Right ventricle myocardium inferior (tissue), 1 donor: Measurements from ENCODE around the gene DIRAS1. TPM values are rescaled to one million over a fixed set of nuclear protein-coding genes. Genes with fewer than 3 reads are reported as not detected.

ENCODE experiments used
- ATAC-seq: fragments of 200-7000 bp; cut with Tn5 transposase; one replicate; pipeline ENCODE4 v1.9.1; 2020; ENCODE audit warnings: mild to moderate bottlenecking, moderate library complexity
- DNase-seq: peaks from one replicate; pipeline ENCODE4 v3.0.0; 2021; ENCODE audit errors: missing footprints
- intact Hi-C: fragments of 100-400 bp; cut with DNase I; formaldehyde crosslinking; loops from one replicate; pipeline ENCODE4 v1.11.0; 2022
- total RNA-seq: library from RNA; stranded (reverse); fragmentation: NEBNext Ultra II Directional; extraction: Animal tissue kit (Norgen Biotek cat#: 25700); gene quantifications from one replicate; pipeline ENCODE4 v1.2.1, GENCODE V29; 2021
- donor health status: DM: no; HTN: yes; CAD: no; lungs with severe emphysema.

Gene DIRAS1
- total RNA-seq, 1 donor from 2014 or later: 200 TPM

DNA sequence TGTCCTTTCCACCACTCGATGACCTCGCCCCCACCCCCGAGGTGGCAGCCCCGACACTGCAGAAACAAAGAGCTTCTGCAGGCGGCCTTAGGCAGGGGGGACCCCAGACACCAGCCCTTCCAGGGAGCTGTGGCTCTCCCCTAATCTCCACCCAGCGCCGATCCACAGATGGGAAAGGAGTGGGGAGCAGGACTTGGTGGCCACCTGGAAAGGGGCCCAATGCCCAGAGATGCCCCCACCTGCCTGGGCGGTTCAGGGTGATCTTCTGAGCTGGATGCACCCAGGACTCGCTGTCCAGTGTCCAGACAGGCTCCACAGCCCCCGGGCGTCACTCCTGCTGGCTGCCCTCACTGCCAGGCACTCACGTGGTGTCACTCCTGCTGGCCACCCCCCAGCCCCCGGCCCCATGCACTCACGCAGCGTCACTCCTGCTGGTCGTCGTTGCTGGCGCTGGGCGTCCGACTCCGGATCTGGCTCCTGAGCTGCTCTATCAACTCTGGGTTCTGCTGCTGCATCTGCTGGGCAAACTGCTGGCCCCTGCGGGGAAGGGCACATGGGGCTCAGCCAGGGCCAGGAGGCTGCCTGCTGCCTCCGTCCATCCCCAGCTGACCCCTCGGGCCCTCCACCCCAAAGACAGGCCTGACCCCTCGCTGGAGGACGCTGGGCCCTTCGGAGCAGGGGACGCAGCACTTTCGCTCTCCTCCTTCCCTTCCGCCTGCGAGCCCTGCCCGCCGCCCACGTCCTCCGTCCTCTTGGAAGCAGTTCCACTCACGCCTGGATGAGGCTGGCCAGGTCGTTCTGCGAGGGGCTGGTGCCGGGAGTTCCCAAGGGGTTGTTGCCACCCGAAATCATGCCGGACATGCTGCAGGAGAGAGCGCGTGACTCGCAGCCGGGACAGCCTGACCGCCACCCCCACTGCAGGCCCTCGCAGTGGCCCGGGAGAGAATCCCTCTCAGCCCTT is 36.0 kb upstream of the DIRAS1 start:
- no peak for DNase-seq
- intact Hi-C loops: no loop called here
- ATAC-seq: no peak

- intact Hi-C loops: no loop called here
- ATAC-seq: no peak
- no peak for DNase-seq
These were observed 35.3 kb upstream of the DIRAS1 start for GRCh38 chr19:2756477-2756876.

DNA sequence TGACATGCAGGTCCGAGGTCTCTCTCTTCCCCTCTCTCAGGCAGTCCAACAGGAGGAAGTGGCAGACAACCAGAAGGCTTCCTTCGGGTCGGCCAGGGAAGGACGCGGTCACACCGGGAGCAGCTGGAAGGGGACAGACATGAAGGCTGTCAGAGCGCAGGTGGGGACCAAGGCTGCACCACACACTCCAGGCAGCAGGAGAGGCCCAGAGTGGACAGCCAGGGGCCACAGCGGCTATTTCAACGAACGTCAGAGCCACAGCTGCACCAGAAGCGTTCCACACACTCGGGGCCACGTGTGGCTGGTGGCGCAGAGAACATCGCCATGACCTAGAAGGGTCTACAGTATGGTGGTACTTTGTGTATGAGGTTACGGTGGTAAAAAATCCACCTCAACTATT is 34.6 kb upstream of the DIRAS1 start:
- DNase-seq (no peak), ATAC-seq (no peak)
- intact Hi-C loops: no loop called here

DNA sequence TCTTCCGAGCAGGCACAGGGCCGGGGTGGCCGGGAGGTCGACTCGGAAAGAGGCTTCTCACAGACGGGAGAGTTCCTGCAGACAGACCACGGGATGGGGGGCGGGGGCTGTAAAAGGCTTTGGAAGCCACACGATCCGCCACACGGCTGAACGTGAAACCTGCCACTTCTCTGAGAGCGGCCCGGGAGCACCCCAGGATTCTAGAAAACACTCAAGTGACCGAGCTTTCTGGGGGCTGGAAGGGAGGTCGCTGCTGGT is 34.2 kb upstream of the DIRAS1 start:
- ATAC-seq (no peak), DNase-seq (no peak)
- intact Hi-C loops: no loop called here

DNA sequence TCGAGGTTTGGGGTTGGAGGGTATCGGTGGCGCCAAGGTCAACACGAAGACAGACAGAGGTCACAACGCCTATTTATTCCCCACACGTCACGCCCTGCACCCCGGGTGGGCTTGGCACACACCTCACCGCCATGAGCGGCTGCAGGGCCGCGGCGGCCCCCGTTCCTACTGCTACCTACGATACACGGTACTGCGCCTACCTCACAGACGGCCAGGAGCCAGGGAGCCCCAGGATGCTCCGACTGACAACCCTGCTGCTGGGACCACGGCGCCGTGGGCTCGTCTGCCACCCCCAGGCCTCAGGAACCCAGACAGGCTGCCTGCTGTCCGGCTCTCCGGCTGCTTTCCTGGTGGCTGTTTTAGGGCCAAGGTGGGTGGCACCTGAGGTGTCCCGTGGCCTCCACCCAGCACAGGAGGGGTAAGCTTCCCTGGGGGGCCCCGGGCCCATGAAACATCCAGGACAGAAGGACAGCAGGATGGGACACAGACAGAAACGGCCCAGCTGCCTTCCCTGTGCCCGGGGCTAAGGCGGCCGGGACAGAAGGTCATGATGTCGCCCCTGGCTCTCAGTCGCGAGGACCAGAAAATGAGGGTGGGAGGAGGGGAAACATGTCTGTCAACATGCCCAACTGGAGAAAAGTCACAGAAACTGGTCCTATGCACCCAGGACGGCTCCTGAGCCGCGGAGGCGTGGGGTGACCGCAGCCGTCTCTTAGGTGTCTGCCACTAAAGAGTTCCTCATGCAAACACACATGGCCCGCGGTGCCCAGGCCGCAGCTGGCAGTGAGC is 33.7 kb upstream of the DIRAS1 start:
- ATAC-seq (no peak), DNase-seq (no peak)
- intact Hi-C loops: no loop called here

DNA sequence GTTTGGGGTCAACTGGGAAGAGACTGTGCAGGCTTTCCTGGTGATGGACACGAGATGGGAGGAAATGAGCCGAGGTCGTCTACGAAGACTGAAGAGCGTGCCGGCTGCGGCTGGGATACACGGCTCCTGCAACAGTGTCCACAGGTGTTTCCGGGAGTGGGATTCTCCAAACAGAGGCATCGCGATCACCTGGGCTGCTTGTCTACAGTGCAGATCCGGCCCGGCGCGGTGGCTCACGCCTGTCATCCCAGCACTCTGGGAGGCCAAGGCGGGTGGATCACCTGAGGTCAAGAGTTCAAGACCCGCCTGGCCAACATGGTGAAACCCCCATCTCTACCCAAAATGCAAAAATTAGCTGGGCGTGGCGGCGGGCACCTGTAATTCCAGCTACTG is 30.3 kb upstream of the DIRAS1 start:
- intact Hi-C loops: no loop called here
- ATAC-seq (no peak), DNase-seq (no peak)

DNA sequence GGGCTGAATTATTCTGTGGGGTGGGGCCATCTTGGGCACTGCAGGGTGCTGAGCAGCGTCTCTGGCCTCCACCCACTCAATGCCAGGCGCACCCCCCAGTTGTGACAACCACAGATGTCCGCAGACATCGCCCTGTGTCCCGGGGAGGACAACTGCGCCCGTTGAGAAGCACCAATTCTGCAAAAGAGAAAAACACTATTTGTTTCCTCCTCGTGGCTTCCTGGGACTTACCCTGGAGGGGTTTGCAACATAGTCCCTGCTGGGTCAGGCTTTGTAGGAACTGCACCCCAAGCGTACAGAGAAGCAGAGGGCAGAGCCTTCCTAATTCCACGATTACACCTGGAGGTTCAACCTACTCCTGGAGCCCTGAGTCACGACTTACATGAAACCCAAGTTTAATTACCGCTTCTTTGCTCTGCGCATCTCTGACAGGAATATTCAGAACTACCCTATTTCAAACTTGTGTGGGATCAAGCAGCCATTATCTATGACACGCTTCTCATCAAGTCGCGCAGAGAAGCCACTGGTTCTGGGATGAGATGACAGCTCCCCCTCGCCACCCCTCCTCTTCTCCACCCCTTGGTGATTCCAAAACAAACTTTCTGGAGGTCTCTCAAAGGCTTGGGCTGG is 29.8 kb upstream of the DIRAS1 start:
- intact Hi-C loops: no loop called here
- ATAC-seq (no peak), DNase-seq (no peak)

DNA sequence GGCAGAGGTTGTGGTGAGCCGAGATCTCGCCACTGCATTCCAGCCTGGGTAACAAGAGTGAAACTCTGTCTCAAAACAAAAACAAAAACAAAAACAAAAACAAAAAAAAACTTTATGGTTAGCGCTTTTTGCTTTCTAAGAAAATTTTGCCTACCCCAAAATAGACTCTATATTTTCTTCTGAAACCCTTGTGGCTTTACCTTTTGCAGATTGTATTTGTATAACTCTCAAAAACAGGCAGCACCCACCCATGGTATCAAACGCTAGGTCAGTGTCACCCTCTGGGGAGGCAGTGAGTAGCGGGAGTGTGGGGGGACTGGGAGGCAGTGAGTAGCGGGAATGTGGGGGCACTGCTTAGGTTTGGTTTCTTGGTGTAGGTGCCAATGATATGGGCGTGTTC is 26.2 kb upstream of the DIRAS1 start:
- intact Hi-C loops: loop anchor here (5.0 kb wide), 1 partner anchor 125 kb away; no protein-coding TSS in a partner anchor
- DNase-seq (no peak), ATAC-seq (no peak)

DNA sequence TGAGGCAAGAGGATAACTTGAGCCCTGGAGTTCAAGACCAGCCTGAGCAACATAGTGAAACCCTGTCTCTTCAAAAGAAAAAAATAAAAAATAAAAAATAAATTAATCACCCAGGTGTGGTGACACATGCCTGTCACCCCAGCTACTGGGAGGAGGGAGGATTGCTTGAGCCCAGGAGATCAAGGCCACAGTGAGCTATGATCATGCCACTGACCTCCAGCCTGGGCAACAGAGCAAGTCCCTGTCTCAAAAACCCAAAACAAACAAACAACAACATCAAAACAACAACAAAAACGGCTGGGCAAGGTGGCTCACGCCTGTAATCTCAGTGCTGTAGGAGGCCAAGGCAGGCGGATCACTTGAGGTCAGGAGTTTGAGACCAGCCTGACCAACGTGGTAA is 22.9 kb upstream of the DIRAS1 start:
- intact Hi-C loops: no loop called here
- DNase-seq (no peak), ATAC-seq (no peak)

DNA sequence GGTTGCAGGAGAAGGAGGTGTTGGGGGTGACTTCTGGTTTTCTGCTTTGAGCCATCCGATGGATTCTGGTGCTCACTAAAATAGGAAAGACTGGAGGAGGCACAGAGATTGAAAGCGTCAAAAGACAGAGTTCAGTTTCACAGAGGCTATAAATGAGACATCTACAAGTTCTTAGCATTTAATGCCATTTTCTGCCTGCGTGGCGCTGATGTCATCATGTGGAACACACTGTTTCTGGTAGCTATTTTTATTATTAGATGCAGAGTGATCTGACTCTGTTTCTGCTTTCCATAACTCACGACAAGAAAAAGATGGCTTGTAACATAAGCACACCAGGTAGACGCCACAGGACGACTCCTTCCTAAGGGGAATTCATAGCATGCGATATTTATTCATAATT is 21.9 kb upstream of the DIRAS1 start:
- intact Hi-C loops: no loop called here
- DNase-seq: no peak
- no peak for ATAC-seq

GRCh38 chr19:2740314-2740656 is 19.1 kb upstream of the DIRAS1 start:
- no peak for DNase-seq
- no peak for ATAC-seq
- intact Hi-C loops: loop anchor here (1.0 kb wide), 1 partner anchor 77 kb away; no protein-coding TSS in a partner anchor

GRCh38 chr19:2739602-2740313 is 18.6 kb upstream of the DIRAS1 start, which contains the start of gene SLC39A3:
TSS of gene SLC39A3 (minus strand) at chr19:2740017. CDS start at chr19:2737257, 2,760 bp downstream.
- intact Hi-C loops: loop anchor here (1.0 kb wide), 1 partner anchor 76 kb away; no protein-coding TSS in a partner anchor
- ATAC-seq (peak; percentile 100), DNase-seq (peak; percentile 96)

DNA sequence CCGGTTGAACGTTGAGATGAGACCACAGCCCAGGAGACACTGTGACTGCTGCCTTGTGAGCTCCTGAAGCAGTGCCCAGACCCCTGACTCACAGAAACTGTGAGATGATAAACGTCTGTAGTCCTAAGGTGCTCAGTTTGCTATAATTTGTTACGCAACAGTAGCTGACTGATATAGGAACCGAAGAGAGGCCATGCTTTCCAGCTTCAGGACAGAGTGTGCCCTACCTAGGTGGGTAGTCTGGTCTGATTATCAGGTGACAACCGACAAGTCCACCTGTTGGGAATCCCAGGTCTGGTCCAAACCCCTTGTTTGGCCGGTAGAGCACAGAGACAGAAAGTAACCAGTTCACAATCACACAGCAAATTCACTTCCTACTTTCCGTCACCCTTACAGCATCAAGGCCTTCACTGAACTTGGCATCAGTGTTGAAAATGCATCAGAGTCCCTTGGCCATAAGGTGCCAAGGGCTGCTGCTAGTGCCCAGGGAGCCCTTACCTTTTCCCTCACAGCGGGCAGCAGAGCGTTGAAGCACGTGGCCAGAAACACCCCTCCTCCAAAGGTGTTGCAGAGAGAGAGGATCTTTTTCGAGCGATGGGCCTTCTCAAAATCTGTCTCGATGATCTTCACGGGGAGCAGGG is 15.5 kb upstream of the DIRAS1 start:
- DNase-seq: no peak
- intact Hi-C loops: no loop called here
- no peak for ATAC-seq

DNA sequence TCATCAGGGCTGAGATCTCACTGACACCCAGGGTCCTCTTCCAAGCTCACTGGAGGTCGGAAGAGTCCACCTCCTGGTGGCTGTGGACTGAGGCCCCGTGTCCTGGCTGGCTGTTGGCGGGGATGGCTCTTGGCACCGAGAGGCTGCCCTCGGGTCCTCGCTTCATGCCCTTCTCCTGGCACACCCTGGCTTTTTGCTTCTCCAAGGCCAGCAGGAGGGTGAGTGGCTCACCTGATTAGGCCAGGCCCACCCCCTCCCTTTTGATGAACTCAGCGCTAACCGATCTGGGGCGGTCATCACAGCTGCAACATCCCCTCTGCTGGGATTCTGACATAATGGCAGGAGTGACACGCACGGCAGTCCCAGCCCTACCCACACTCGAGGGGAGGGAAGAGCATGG is 14.2 kb upstream of the DIRAS1 start:
- intact Hi-C loops: no loop called here
- ATAC-seq: no peak
- no peak for DNase-seq

GRCh38 chr19:2734589-2735288 is 13.6 kb upstream of the DIRAS1 start:
- DNase-seq: no peak
- intact Hi-C loops: no loop called here

GRCh38 chr19:2733930-2734588 is 12.9 kb upstream of the DIRAS1 start:
- ATAC-seq (no peak), DNase-seq (no peak)
- intact Hi-C loops: no loop called here

More at GRCh38 chr19:2734589-2735288, 13.6 kb upstream of the DIRAS1 start:
- ATAC-seq: no peak

DNA sequence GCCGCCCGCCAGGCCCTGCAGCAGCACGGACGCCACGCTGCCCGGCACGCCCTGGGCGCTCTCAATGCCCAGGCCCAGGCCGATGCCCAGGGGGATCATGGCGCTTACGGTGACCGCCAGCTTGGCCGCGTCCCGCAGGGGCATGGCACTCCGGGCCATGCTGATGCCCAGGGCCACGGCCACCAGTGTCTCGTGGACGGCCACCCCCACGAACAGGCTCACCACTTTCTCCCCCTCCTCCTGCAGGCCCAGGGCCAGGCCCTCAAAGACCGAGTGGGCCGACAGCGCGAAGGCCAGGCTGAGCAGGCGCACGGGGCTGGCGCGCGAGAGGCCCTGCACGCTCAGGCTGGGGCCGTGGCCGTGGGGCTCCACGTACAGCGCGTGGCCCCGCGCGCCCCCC is 11.7 kb upstream of the DIRAS1 start:
- intact Hi-C loops: no loop called here
- ATAC-seq (no peak), DNase-seq (no peak)
